Neutrophil (primary cell): ENCODE results near the gene WBP1L.
A peak's percentile ranks its signal among the peaks of the same experiment; 100 is the strongest.

Source experiments
- H3K27ac ChIP-seq: fragments of 200-600 bp; sonication (generic); 2 replicates; pipeline ENCODE4 v1.5.1; 2016; ENCODE audit warnings: mild to moderate bottlenecking, moderate library complexity
- H3K27me3 ChIP-seq: fragments of 200-600 bp; sonication (generic); 2 replicates; pipeline ENCODE4 v1.6.0; 2016; ENCODE audit warnings: mild to moderate bottlenecking
- H3K36me3 ChIP-seq: fragments of 200-600 bp; sonication (generic); 2 replicates; pipeline ENCODE4 v1.5.1; 2017
- H3K4me1 ChIP-seq, 2 experiments: fragments of 200-600 bp in 1 of 2; sonication (generic) in 1 of 2; 1 replicate in 1 of 2; 2 replicates in 1 of 2; pipeline versions ENCODE4 v1.5.1 to v1.6.1; 2013 to 2016; ENCODE audit warnings: low read depth in 1 of 2, low read length in 1 of 2, mild to moderate bottlenecking in 1 of 2, moderate library complexity in 1 of 2; ENCODE audit not compliant: control insufficient read depth in 1 of 2, insufficient read depth in 1 of 2
- H3K4me3 ChIP-seq, 2 experiments: fragments of 200-600 bp in 1 of 2; sonication (generic) in 1 of 2; 1 replicate in 1 of 2; 2 replicates in 1 of 2; pipeline ENCODE4 v1.5.1; 2013 to 2016; ENCODE audit warnings: low read depth in 1 of 2, low read length in 1 of 2, mild to moderate bottlenecking in 1 of 2, moderate library complexity in 1 of 2
- H3K9me3 ChIP-seq: fragments of 200-600 bp; sonication (generic); 2 replicates; pipeline ENCODE4 v1.5.1; 2016
- CTCF ChIP-seq: fragments of 200-600 bp; sonication (generic); IDR thresholded peaks from 2 replicates; pipeline ENCODE4 v1.5.1; 2016; ENCODE audit warnings: antibody characterized with exemption

The WBP1L gene

GRCh38 chr10:102776779-102777456, 33.2 kb downstream of the WBP1L start:
- no peak overlapping the region for H3K4me3 ChIP-seq

GRCh38 chr10:102777711-102778453, 34.1 kb downstream of the WBP1L start:
- H3K36me3 ChIP-seq, result peaks cover 19% of the 10 kb centered on the region
- H3K4me1 ChIP-seq, result peaks cover 46 to 49% of the 10 kb centered on the region in 2 experiments
- no peak overlapping the region for H3K27ac ChIP-seq
- H3K4me3 ChIP-seq, result no peak overlapping the region
- no peaks in the 10 kb centered on the region for H3K9me3 ChIP-seq
- TF ChIP-seq CTCF, result no peak
- no peaks in the 10 kb centered on the region for H3K27me3 ChIP-seq

More at GRCh38 chr10:102776779-102777456, 33.2 kb downstream of the WBP1L start:
- Histone ChIP-seq H3K36me3 (peaks cover 19% of the 10 kb centered on the region), H3K9me3 (no peaks in the 10 kb centered on the region), H3K27ac (peak overlapping the region; percentile 34), H3K4me1 (peaks cover 36 to 39% of the 10 kb centered on the region in 2 experiments), H3K27me3 (no peaks in the 10 kb centered on the region)
- TF ChIP-seq CTCF, result no peak

GRCh38 chr10:102778781-102779180, 35.0 kb downstream of the WBP1L start:
- H3K4me1 ChIP-seq, result peaks cover 54 to 57% of the 10 kb centered on the region in 2 experiments
- no peaks in the 10 kb centered on the region for H3K27me3 ChIP-seq
- no peak for TF ChIP-seq CTCF
- no peak overlapping the region for H3K4me3 ChIP-seq
- H3K9me3 ChIP-seq, result no peaks in the 10 kb centered on the region
- no peak overlapping the region for H3K27ac ChIP-seq
- peaks cover 19% of the 10 kb centered on the region for H3K36me3 ChIP-seq

GRCh38 chr10:102779680-102780526, 36.2 kb downstream of the WBP1L start:
- H3K36me3 ChIP-seq, result peaks cover 19% of the 10 kb centered on the region
- no peak overlapping the region for H3K27ac ChIP-seq
- peaks cover 55% of the 10 kb centered on the region in 2 experiments for H3K4me1 ChIP-seq
- TF ChIP-seq CTCF, result no peak
- no peaks in the 10 kb centered on the region for H3K27me3 ChIP-seq
- H3K4me3 ChIP-seq, result no peak overlapping the region
- H3K9me3 ChIP-seq, result no peaks in the 10 kb centered on the region

- no peak overlapping the region for H3K4me3 ChIP-seq
- TF ChIP-seq CTCF, result no peak
- peak overlapping the region; percentile 23 for H3K27ac ChIP-seq
- H3K4me1 ChIP-seq, result peaks cover 59 to 60% of the 10 kb centered on the region in 2 experiments
- no peaks in the 10 kb centered on the region for H3K9me3 ChIP-seq
- peaks cover 19% of the 10 kb centered on the region for H3K36me3 ChIP-seq
- no peaks in the 10 kb centered on the region for H3K27me3 ChIP-seq
Observed at GRCh38 chr10:102780527-102780808, 36.7 kb downstream of the WBP1L start.
